Hair follicular keratinocyte (primary cell): ENCODE results near the gene TRIM2. TPM values are rescaled to one million over a fixed set of nuclear protein-coding genes. Genes with fewer than 3 reads are reported as not detected.

Experiments used
- total RNA-seq: library from RNA; depleted of rRNA; stranded (reverse); fragments of >200 nt; gene quantifications from 2 replicates; pipeline ENCODE4 v1.2.3, GENCODE V29; 2015

The TRIM2 gene
- total RNA-seq, result 5.0 and 6.5 TPM in 2 replicates

GRCh38 chr4:153204247-153204671 lies at the start of gene TRIM2:
Gene TRIM2, plus strand, starts transcription at chr4:153204443. Its CDS starts 88 bp downstream, at chr4:153204531.

GRCh38 chr4:153344131-153345011 lies 140.1 kb downstream of the TRIM2 start, which contains the start of gene MND1:
Gene MND1, plus strand, starts transcription at chr4:153344688. Its CDS starts 50 bp downstream, at chr4:153344738.

Other genes starting within 250 kb of the TRIM2 start
- gene MND1, start 140.2 kb downstream of the TRIM2 start, total RNA-seq, result 7.2 and 17.0 TPM in 2 replicates